ENCODE results near the gene PLK1. TPM values are rescaled to one million over a fixed set of nuclear protein-coding genes. Genes with fewer than 3 reads are reported as not detected.
A peak's percentile ranks its signal among the peaks of the same experiment; 100 is the strongest.

PLK1 gene
- total and polyA plus RNA-seq, 2 experiments from 2014 or later, result 5.0 to 13.6 TPM

- H3K9me3 ChIP-seq (ENCODE audit: low read depth), result no peaks in the 10 kb centered on the region
- H2AFZ ChIP-seq, result no peak overlapping the region
- H3K4me2 ChIP-seq, result no peak overlapping the region
- H3K27me3 ChIP-seq, result no peaks in the 10 kb centered on the region
- H3K9me2 ChIP-seq (replicated peaks; ENCODE audit: insufficient read depth), result no peaks in the 10 kb centered on the region
- TF ChIP-seq CTCF (IDR thresholded peaks at IDR 0.05; ENCODE audit: poor library complexity) (no peak), EZH2phosphoT487 (IDR thresholded peaks at IDR 0.05; ENCODE audit: low read depth, severe bottlenecking, unreplicated experiment) (no peak), EZH2 (IDR thresholded peaks at IDR 0.05; ENCODE audit: borderline replicate concordance) (no peak)
- H4K20me1 ChIP-seq (ENCODE audit: insufficient read depth, poor library complexity, severe bottlenecking), result no peaks in the 10 kb centered on the region
- no peaks in the 10 kb centered on the region for H3K36me3 ChIP-seq (replicated peaks; ENCODE audit: insufficient read depth, low read depth)
- H3K27ac ChIP-seq, result no peak overlapping the region
- DNase-seq (ENCODE audit: low spot score), result no peak
- peaks cover 4% of the 10 kb centered on the region for H3K79me2 ChIP-seq
- H3K4me1 ChIP-seq (ENCODE audit: insufficient read depth), result no peaks in the 10 kb centered on the region
- no peak overlapping the region for H3K4me3 ChIP-seq
Measured at GRCh38 chr16:23635958-23636357, 42.7 kb upstream of the PLK1 start.

- Histone ChIP-seq H3K4me2 (peak overlapping the region; percentile 75), H3K9me3 (ENCODE audit: low read depth) (no peaks in the 10 kb centered on the region), H3K4me3 (peak overlapping the region; percentile 52), H3K27me3 (no peaks in the 10 kb centered on the region), H2AFZ (peak overlapping the region; percentile 64), H3K4me1 (ENCODE audit: insufficient read depth) (no peaks in the 10 kb centered on the region), H3K36me3 (replicated peaks; ENCODE audit: insufficient read depth, low read depth) (no peaks in the 10 kb centered on the region), H3K27ac (peak overlapping the region; percentile 91), H3K9me2 (replicated peaks; ENCODE audit: insufficient read depth) (no peaks in the 10 kb centered on the region), H4K20me1 (ENCODE audit: insufficient read depth, poor library complexity, severe bottlenecking) (no peaks in the 10 kb centered on the region), H3K79me2 (peaks cover 32% of the 10 kb centered on the region)
- WGBS (ENCODE audit: low lambda C conversion rate, missing lambda C conversion rate), result 34% methylated on average over 8 of the region's 8 CpGs
- TF ChIP-seq EZH2 (IDR thresholded peaks at IDR 0.05; ENCODE audit: borderline replicate concordance) (no peak), CTCF (IDR thresholded peaks at IDR 0.05; ENCODE audit: poor library complexity) (no peak), EZH2phosphoT487 (IDR thresholded peaks at IDR 0.05; ENCODE audit: low read depth, severe bottlenecking, unreplicated experiment) (no peak)
- no peak for DNase-seq (ENCODE audit: low spot score)
Measured at GRCh38 chr16:23640615-23640930, 38.1 kb upstream of the PLK1 start.

- peak within 1 kb of the TSS; percentile 67 for H3K4me3 ChIP-seq
- H3K4me1 ChIP-seq (ENCODE audit: insufficient read depth), result no peaks in the 10 kb centered on the region
- peak within 1 kb of the TSS; percentile 83 for H2AFZ ChIP-seq
- H3K4me2 ChIP-seq, result peak within 1 kb of the TSS; percentile 80
- TF ChIP-seq CTCF (IDR thresholded peaks at IDR 0.05; ENCODE audit: poor library complexity) (no peak), EZH2 (IDR thresholded peaks at IDR 0.05; ENCODE audit: borderline replicate concordance) (no peak), EZH2phosphoT487 (IDR thresholded peaks at IDR 0.05; ENCODE audit: low read depth, severe bottlenecking, unreplicated experiment) (no peak)
- no peaks in the 10 kb centered on the region for H3K36me3 ChIP-seq (replicated peaks; ENCODE audit: insufficient read depth, low read depth)
- no peaks in the 10 kb centered on the region for H3K9me2 ChIP-seq (replicated peaks; ENCODE audit: insufficient read depth)
- peak; percentile 92 for DNase-seq (ENCODE audit: low spot score)
- H3K27me3 ChIP-seq, result no peaks in the 10 kb centered on the region
- H3K27ac ChIP-seq, result peak within 1 kb of the TSS; percentile 91
- peaks cover 32% of the 10 kb centered on the region for H3K79me2 ChIP-seq
- no peaks in the 10 kb centered on the region for H3K9me3 ChIP-seq (ENCODE audit: low read depth)
- WGBS (ENCODE audit: low lambda C conversion rate, missing lambda C conversion rate), result 55% methylated on average over 64 of the region's 64 CpGs
- H4K20me1 ChIP-seq (ENCODE audit: insufficient read depth, poor library complexity, severe bottlenecking), result no peaks in the 10 kb centered on the region
Measured at GRCh38 chr16:23640931-23641765, 37.5 kb upstream of the PLK1 start, which contains the start of the genes DCTN5 and PALB2. Gene DCTN5, plus strand, starts transcription at chr16:23641466. Its CDS starts 77 bp downstream, at chr16:23641543. Gene PALB2, minus strand, starts transcription at chr16:23641310. Its CDS starts 153 bp downstream, at chr16:23641157.

Data from hepatocyte (in vitro differentiated cells).